Spleen (tissue), 11 donors: Measurements from ENCODE around the gene CASTOR1. TPM values are rescaled to one million over a fixed set of nuclear protein-coding genes. Genes with fewer than 3 reads are reported as not detected.
A peak's percentile ranks its signal among the peaks of the same experiment; 100 is the strongest.

Experiments used
- DNase-seq: peaks from one replicate; pipeline ENCODE4 v3.0.0-alpha.2; 2020
- H3K27ac ChIP-seq, 8 donors: fragments of 200-600 bp; sonication (generic) in 7 of 8; 1 replicate in 4 of 8; 2 replicates in 4 of 8; pipeline versions ENCODE4 v1.5.0 to v1.8.0; 2016 to 2021; ENCODE audit warnings: inconsistent platforms in 4 of 8, mild to moderate bottlenecking in 4 of 8, moderate library complexity in 1 of 8
- H3K27me3 ChIP-seq, 7 donors: fragments of 200-600 bp; sonication (generic) in 6 of 7; replicated peaks in 1 of 7; 1 replicate in 4 of 7; 2 replicates in 3 of 7; pipeline versions ENCODE4 v1.5.0 to v1.8.0; 2016 to 2021; ENCODE audit warnings: inconsistent platforms in 3 of 7, mild to moderate bottlenecking in 1 of 7
- H3K36me3 ChIP-seq, 6 donors: fragments of 200-600 bp; sonication (generic) in 5 of 6; 1 replicate in 4 of 6; 2 replicates in 2 of 6; pipeline versions ENCODE4 v1.5.0 to v1.8.0; 2016 to 2021; ENCODE audit warnings: inconsistent platforms in 2 of 6
- H3K4me1 ChIP-seq, 6 donors: fragments of 200-600 bp; sonication (generic) in 5 of 6; 1 replicate in 3 of 6; 2 replicates in 3 of 6; pipeline versions ENCODE4 v1.5.0 to v1.8.0; 2016 to 2021; ENCODE audit warnings: inconsistent platforms in 3 of 6
- H3K4me3 ChIP-seq, 8 donors: fragments of 200-600 bp; sonication (generic) in 7 of 8; 1 replicate in 4 of 8; 2 replicates in 4 of 8; pipeline versions ENCODE4 v1.5.0 to v1.8.0; 2016 to 2021; ENCODE audit warnings: inconsistent platforms in 4 of 8, mild to moderate bottlenecking in 4 of 8, moderate library complexity in 2 of 8
- H3K9me3 ChIP-seq, 8 donors: fragments of 200-600 bp; sonication (generic) in 7 of 8; 1 replicate in 4 of 8; 2 replicates in 4 of 8; pipeline versions ENCODE4 v1.5.0 to v1.8.0; 2016 to 2021; ENCODE audit warnings: inconsistent platforms in 4 of 8
- CTCF ChIP-seq, 11 experiments: fragments of 200-600 bp in 7 of 11; fragments of 450-650 bp in 4 of 11; sonication (generic) in 4 of 11; IDR thresholded peaks in 8 of 11; conservative IDR thresholded peaks in 3 of 11; 1 replicate in 7 of 11; 2 replicates in 4 of 11; pipeline versions ENCODE4 v1.4.0 to v1.8.0; 2016 to 2021; ENCODE audit warnings: antibody characterized with exemption in 11 of 11, inconsistent platforms in 4 of 11, mild to moderate bottlenecking in 1 of 11
- POLR2A ChIP-seq, 3 donors: fragments of 450-650 bp; IDR thresholded peaks; one replicate each; pipeline ENCODE4 v1.5.1; 2017; ENCODE audit warnings: antibody characterized with exemption in 3 of 3, mild to moderate bottlenecking in 1 of 3
- POLR2AphosphoS5 ChIP-seq, 3 donors: sonication (generic); formaldehyde crosslinking; IDR thresholded peaks; one replicate each; pipeline ENCODE4 v1.5.1; 2017; ENCODE audit warnings: antibody characterized with exemption in 3 of 3
- WGBS, 5 donors: extraction: QIAGEN DNeasy Blood & Tissue Kit in 3 of 5; methylation state at CpG; one replicate each; pipeline versions ENCODE4 v1.1.5 to v1.1.7; 2013 to 2018; 5-methylcytosine and 5-hydroxymethylcytosine counted together
- intact Hi-C: fragments of 100-400 bp; cut with DNase I; formaldehyde crosslinking; loops from one replicate; pipeline ENCODE4 v1.15.0; 2023; ENCODE audit warnings: low total_unique reads
- polyA plus RNA-seq, 3 donors: library from polyadenylated mRNA; stranded (reverse); fragments of 200-250 nt; gene quantifications; one replicate each; pipeline ENCODE4 v1.2.1, GENCODE V29; 2013
- total RNA-seq, 7 donors: library from RNA; depleted of rRNA in 3 of 7; stranded (reverse); fragments of >200 nt in 3 of 7; fragmentation: NEBNext Ultra II Directional in 4 of 7; extraction: Animal tissue kit (Norgen Biotek cat#: 25700) in 4 of 7; gene quantifications; one replicate each; pipeline versions ENCODE4 v1.1.0 to v1.2.1, GENCODE V29; 2016 to 2021
- donor health status: healthy with polysubstance abuse.
- donor health status: DM: no; HTN: no; CAD: no; lungs with moderate emphysema.
- donor health status: DM: no; HTN: no; CAD: no.
- donor health status: Bipolar disorder and iron deficiency.
- donor health status: healthy.
- donor health status: DM: no; HTN: no; CAD: no.
- donor health status: DM: yes; HTN: yes; CAD: no.

Gene CASTOR1
- total and polyA plus RNA-seq, 10 donors = 5.6 to 18.9 (median 12.6) TPM

GRCh38 chr22:30293026-30293425 is 3.7 kb upstream of the CASTOR1 start:
- peaks cover 26 to 85% (median 44%) of the 10 kb centered on the region in 6 donors for H3K4me1 ChIP-seq
- intact Hi-C loops = no loop called here
- 89 to 97% (median 95%) methylated on average over 4 to 7 of the region's 7 CpGs for WGBS, 5 donors
- H3K27ac ChIP-seq = peak overlapping the region in 3 of 8 donors; percentile 91 to 95 (median 93)
- no peak for TF ChIP-seq POLR2A (IDR thresholded peaks at IDR 0.05)
- TF ChIP-seq CTCF (IDR thresholded peaks at IDR 0.05 in 8 of 11, conservative IDR thresholded peaks at IDR 0.05 in 3 of 11) = no peak
- no peak for TF ChIP-seq POLR2AphosphoS5 (IDR thresholded peaks at IDR 0.05)
- no peaks in the 10 kb centered on the region for H3K9me3 ChIP-seq
- no peaks in the 10 kb centered on the region for H3K27me3 ChIP-seq
- H3K36me3 ChIP-seq = peaks cover 0 to 71% (median 54%) of the 10 kb centered on the region in 6 donors
- no peak overlapping the region for H3K4me3 ChIP-seq
- no peak for DNase-seq

DNA sequence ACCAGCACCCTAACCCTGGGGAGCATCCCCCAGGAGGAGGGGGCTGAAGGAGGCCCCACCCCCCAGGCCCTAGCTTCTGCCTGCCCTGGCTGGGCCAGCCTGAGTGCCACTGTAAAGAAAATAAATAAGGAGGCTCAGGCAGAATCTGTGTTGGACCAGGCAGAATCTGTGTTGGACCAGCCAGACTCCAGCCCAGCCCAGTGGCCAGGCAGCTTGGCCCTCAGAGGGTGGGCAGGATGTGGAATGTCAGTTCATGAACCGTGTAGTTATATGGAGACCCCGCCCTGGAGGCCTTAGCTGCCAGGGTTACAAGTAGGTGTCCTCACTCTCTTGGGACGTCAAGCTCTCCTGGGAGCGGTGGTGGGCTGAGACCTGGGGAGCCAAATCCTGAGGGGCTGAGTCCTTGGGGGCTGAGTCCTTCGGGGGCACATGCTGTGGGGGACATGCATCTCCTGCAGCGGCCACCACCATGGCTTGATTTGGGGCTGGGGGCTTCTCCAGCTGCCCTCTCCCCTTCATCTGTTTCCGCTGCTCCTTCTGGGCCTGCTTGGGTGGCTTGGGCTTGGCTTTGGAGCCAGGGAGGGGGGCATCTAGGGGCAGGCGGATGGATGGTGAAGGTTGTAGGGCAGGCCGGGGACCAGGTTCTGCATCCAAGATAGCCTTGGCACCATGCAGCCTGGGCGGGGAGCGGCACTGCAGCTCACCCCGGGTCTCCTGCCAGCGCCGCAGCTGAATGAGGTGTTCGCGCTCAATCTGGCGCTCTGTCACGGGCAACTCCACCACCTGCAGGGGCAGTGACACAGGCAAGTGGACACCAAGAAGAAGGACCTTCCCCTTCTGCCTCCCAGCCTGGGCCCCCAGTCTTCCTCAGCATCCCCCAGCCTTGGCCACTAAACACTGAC is 3.0 kb upstream of the CASTOR1 start:
- H3K27me3 ChIP-seq = no peaks in the 10 kb centered on the region
- no peaks in the 10 kb centered on the region for H3K9me3 ChIP-seq
- intact Hi-C loops = no loop called here
- peaks cover 29 to 85% (median 51%) of the 10 kb centered on the region in 6 donors for H3K4me1 ChIP-seq
- peaks cover 0 to 64% (median 48%) of the 10 kb centered on the region in 6 donors for H3K36me3 ChIP-seq
- no peak for DNase-seq
- no peak overlapping the region for H3K4me3 ChIP-seq
- TF ChIP-seq POLR2AphosphoS5 (IDR thresholded peaks at IDR 0.05) = peak in 1 of 3 donors; percentile 40
- no peak for TF ChIP-seq CTCF (IDR thresholded peaks at IDR 0.05 in 8 of 11, conservative IDR thresholded peaks at IDR 0.05 in 3 of 11)
- H3K27ac ChIP-seq = peak overlapping the region in 7 of 8 donors; percentile 51 to 95 (median 91)
- WGBS, 5 donors = 79 to 87% (median 86%) methylated on average over 8 to 18 of the region's 18 CpGs

GRCh38 chr22:30291058-30291892 is 2.0 kb upstream of the CASTOR1 start:
- Histone ChIP-seq H3K27ac (peak overlapping the region; percentile 83 to 95 (median 90)), H3K4me1 (peaks cover 29 to 85% (median 60%) of the 10 kb centered on the region in 6 donors), H3K4me3 (no peak overlapping the region), H3K9me3 (no peaks in the 10 kb centered on the region), H3K36me3 (peaks cover 0 to 56% (median 40%) of the 10 kb centered on the region in 6 donors), H3K27me3 (no peaks in the 10 kb centered on the region)
- TF ChIP-seq POLR2A (IDR thresholded peaks at IDR 0.05) = no peak
- TF ChIP-seq POLR2AphosphoS5 (IDR thresholded peaks at IDR 0.05) = peak; percentile 83 to 90 (median 89)
- DNase-seq = peak; percentile 87
- WGBS, 5 donors = 69 to 76% (median 72%) methylated on average over 4 to 13 of the region's 13 CpGs
- intact Hi-C loops = no loop called here

DNA sequence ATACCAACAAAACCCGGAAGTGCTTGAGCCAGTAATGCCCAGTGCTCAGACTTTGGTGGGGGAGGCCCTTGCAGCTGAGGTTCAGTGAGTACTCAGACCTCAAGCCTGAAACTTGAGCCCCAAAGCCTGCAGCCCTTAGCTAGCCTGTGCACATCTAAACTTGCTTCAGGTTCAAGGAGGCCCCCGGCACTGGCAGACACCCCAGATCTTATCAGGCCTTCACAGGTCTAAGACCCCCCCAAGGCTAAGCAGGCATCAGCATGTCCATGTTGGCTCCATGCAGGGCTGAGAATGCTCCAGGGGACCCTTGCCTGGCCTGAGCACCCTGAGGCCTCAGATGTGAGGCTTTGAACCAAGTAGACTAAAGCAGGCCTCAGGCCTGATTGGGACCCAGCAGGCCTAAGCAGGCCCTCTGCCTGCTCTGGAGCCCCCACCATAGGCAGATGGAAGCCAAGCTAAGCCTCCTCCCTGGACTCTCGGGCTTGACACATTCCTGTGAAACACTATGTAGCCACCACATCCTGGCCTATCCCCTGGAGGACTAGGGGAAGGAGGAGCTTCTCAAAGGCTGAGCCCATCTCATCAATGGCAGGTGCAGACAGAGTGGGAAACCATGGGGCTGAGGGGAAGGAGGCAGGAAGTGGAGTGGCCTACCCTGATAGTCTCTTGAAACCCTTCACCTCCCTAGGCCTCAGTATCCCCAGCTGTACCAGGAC is 1.2 kb upstream of the CASTOR1 start:
- peaks cover 29 to 79% (median 60%) of the 10 kb centered on the region in 6 donors for H3K4me1 ChIP-seq
- H3K27me3 ChIP-seq = no peaks in the 10 kb centered on the region
- peak overlapping the region in 6 of 8 donors; percentile 70 to 91 (median 86) for H3K4me3 ChIP-seq
- 25 to 50% (median 40%) methylated on average over 1 to 3 of the region's 3 CpGs for WGBS, 5 donors
- TF ChIP-seq CTCF (IDR thresholded peaks at IDR 0.05 in 8 of 11, conservative IDR thresholded peaks at IDR 0.05 in 3 of 11) (no peak), POLR2A (IDR thresholded peaks at IDR 0.05) (no peak), POLR2AphosphoS5 (IDR thresholded peaks at IDR 0.05) (no peak)
- intact Hi-C loops = no loop called here
- H3K9me3 ChIP-seq = no peaks in the 10 kb centered on the region
- H3K36me3 ChIP-seq = peaks cover 0 to 56% (median 36%) of the 10 kb centered on the region in 6 donors
- peak overlapping the region; percentile 83 to 95 (median 90) for H3K27ac ChIP-seq
- DNase-seq = no peak
